SU-DHL-6 (cell line): ENCODE data around the gene GID4.

Experiments used
- CTCF ChIP-seq: fragments of 200-600 bp; sonication (generic); IDR thresholded peaks from one replicate; pipeline ENCODE4 v1.5.1; 2017; ENCODE audit warnings: antibody characterized with exemption, mild to moderate bottlenecking, low read length, moderate library complexity; ENCODE audit not compliant: insufficient read depth, poor library complexity, severe bottlenecking
- EZH2phosphoT487 ChIP-seq: fragments of 200-600 bp; sonication (generic), shearing (Covaris generic); conservative IDR thresholded peaks from 2 replicates; pipeline ENCODE4 v1.6.1; 2018; ENCODE audit warnings: mild to moderate bottlenecking, antibody characterized with exemption, low read length, moderate library complexity, mixed read lengths

- TF ChIP-seq CTCF, result no peak
- no peak for TF ChIP-seq EZH2phosphoT487
Measured at GRCh38 chr17:18115517-18115916, 76.3 kb downstream of the GID4 start.
